OCI-LY7 (cell line): ENCODE results near the gene EXOC6B.

Experiments used
- EZH2phosphoT487 ChIP-seq: fragments of 200-600 bp; sonication (generic); IDR thresholded peaks from 2 replicates; pipeline ENCODE4 v1.6.1; 2018; ENCODE audit warnings: low read depth, borderline replicate concordance, mild to moderate bottlenecking, mixed run types, antibody characterized with exemption, low read length, moderate library complexity, mixed read lengths
- TF ChIP-seq, protein P1 (sequence below): fragments of 200-600 bp; sonication (generic); conservative IDR thresholded peaks from 2 replicates; pipeline ENCODE4 v1.5.1; 2014; ENCODE audit warnings: mild to moderate bottlenecking, antibody characterized with exemption, low read length, moderate library complexity, mixed read lengths

DNA sequence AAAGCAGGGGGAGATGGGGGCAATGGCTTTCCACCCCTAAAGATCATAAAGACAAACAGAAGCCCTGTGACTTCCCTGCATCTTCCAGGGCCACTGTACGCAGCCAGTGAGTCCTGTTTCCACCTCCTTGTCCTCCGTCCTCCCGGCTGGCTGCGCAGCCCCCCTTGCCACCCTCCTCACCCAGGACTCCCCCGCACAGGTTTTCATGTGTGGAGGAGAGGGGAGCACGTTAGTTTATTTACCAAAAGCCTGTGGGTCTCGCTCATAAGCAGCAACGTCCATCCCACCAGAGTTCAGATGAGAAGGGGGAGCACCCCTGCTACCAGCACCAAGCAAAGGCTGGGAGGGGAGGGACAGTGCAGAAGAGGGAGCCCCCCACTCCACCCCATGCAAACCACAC is 689.9 kb downstream of the EXOC6B start:
- TF ChIP-seq, protein P1, sequence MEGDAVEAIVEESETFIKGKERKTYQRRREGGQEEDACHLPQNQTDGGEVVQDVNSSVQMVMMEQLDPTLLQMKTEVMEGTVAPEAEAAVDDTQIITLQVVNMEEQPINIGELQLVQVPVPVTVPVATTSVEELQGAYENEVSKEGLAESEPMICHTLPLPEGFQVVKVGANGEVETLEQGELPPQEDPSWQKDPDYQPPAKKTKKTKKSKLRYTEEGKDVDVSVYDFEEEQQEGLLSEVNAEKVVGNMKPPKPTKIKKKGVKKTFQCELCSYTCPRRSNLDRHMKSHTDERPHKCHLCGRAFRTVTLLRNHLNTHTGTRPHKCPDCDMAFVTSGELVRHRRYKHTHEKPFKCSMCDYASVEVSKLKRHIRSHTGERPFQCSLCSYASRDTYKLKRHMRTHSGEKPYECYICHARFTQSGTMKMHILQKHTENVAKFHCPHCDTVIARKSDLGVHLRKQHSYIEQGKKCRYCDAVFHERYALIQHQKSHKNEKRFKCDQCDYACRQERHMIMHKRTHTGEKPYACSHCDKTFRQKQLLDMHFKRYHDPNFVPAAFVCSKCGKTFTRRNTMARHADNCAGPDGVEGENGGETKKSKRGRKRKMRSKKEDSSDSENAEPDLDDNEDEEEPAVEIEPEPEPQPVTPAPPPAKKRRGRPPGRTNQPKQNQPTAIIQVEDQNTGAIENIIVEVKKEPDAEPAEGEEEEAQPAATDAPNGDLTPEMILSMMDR: no peak
- no peak for TF ChIP-seq EZH2phosphoT487
